GM10266 (cell line): ENCODE data around the gene NDUFV1.
"Not testable (repeated sequence)": the region's sequence is repeated elsewhere in the genome, so short reads cannot be mapped to it uniquely, and the experiment has no call there.

ENCODE experiments used
- DNase-seq: peaks from one replicate; pipeline ENCODE4 v3.0.0; 2012; ENCODE audit errors: extremely low spot score
- TF ChIP-seq, protein P1 (sequence below): IDR thresholded peaks from 2 replicates; pipeline ENCODE4 v1.5.1; 2012; ENCODE audit warnings: mild to moderate bottlenecking, low read depth; ENCODE audit not compliant: control insufficient read depth, insufficient read depth; ENCODE audit errors: missing control alignments

The NDUFV1 gene

DNA sequence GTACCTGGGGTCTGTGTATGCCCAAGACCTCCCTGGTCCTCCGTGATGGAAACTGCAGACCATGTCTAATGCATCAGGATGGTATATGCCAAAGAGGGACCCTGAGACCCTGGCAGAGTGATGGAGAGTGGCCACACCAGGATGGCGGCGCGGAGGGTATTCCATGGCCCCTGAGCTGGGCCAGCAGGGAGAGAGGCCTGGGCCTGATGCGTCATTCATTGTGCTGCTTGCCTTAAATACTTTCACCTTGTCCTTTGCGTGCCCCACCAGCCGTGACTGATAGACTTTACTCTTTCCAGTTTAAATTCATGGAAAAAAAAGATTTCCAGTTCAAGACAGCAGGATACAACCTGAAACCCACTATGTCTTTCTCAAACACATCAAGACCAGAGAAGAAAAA lies 5.6 kb upstream of the NDUFV1 start:
- no peak for DNase-seq
- TF ChIP-seq, protein P1, sequence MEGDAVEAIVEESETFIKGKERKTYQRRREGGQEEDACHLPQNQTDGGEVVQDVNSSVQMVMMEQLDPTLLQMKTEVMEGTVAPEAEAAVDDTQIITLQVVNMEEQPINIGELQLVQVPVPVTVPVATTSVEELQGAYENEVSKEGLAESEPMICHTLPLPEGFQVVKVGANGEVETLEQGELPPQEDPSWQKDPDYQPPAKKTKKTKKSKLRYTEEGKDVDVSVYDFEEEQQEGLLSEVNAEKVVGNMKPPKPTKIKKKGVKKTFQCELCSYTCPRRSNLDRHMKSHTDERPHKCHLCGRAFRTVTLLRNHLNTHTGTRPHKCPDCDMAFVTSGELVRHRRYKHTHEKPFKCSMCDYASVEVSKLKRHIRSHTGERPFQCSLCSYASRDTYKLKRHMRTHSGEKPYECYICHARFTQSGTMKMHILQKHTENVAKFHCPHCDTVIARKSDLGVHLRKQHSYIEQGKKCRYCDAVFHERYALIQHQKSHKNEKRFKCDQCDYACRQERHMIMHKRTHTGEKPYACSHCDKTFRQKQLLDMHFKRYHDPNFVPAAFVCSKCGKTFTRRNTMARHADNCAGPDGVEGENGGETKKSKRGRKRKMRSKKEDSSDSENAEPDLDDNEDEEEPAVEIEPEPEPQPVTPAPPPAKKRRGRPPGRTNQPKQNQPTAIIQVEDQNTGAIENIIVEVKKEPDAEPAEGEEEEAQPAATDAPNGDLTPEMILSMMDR = no peak

DNA sequence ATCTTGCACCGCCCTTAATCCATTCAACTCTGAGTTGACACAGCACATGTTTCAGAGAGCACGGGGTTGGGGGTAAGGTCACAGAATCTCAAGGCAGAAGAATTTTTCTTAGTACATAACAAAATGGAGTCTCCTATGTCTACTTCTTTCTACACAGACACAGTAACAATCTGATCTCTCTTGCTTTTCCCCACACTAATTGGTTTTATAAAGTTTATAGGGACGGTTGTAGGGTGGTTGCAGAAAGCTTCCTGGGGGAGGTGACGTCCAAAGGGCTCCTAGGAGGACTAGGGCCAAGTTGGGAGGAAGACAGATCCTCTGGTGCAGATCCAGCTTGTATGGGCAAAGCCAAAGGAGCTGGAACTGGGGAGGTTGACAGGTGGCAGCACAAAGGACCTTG lies 2.6 kb upstream of the NDUFV1 start:
- not testable (repeated sequence) for DNase-seq

DNA sequence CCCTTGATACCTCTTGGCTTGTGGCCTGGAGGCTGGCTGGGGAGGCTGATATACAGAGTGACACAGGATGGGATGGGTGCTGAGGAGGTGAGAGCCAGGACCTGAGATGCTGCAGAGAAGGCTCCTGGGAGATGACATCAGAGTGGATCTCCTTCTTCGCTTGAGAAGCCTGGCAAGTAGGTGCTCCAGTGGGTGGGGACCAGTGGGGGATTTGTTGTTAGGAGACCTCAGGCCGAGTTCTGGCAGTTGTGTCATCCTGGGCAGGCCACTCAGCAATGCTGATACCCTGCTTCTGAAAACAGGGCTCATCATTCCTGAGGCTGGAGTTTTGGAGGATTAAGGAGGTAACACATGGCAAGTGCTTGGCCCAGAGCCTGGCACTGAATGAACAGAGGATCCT lies 1.9 kb upstream of the NDUFV1 start:
- TF ChIP-seq, protein P1 = no peak
- DNase-seq = no peak

DNA sequence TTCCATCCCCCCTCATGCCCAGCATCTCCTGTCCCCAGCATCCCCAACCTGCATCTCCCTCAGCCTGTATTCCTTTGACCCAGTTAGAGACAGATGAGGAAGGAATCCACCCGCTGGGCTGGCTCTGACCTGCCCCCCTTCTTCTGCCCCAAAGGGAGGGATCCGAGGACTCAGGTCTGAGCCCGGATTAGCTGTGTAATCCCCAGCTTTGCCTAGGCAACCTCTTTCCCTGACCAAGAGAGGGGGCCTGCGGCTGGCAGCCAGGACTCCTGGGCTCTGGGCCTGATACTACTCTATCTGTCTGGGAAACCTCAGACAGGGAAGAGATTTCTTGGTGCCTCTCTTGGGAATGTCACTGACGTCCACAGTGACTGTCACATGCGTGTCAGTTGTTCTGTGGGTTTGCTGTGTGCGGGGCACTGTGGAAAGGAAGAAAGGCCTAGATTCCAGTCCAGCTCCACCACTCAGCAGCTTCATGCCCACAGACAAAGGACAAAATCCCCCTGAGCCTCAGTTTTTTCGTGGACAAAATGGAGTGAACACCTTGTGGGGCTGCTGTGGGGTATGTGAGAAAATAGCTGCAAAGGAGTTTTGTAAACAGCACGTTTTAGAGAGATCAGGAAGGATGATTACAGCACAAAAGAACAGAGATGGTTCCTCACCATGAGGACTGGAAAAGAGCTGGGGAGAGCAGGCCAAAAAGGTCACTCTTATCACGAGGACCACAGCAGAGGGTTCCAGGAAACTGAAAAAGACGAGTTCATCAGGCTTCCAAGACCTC lies 1.3 kb upstream of the NDUFV1 start:
- TF ChIP-seq, protein P1 = no peak
- no peak for DNase-seq

DNA sequence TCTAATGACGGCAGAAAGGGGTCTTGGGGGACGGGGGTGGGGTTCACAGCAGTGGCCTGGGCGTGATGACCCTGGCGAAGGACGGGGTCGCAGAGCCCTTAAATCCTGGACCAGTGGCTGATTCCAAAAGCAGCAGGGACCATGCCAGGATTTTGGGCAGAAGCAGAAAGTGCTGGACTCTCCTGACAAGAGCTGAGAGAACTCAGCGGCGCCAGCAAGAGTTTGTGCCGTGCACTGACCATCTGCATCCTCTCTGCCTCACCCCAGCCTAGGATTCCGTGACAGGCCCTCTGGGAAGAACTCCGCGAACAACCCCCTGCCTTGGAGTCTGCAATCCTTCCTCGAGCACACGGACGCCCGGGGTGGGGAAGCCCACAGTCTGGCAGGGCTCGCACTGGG lies 644 bp upstream of the NDUFV1 start:
- TF ChIP-seq, protein P1 = no peak
- DNase-seq = no peak

DNA sequence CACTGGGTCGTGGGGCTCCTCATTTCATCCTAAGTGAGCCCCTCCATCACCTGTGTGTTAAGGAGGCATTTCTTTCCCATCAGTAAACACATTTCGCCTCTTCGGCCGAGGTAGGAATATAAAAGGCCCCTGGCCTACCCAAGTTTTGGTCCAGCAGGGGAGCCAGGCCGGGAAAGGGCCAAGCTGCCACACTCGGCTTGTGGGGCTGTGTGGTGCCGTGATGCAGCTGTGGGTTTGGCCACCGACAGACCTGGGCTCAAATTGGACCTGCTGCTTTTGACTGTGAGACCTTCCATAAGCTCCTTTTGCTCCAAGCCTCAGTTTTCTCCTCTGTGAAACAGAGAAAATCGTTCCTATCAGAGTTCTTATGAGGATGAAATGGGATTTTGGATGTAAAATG lies 771 bp downstream of the NDUFV1 start:
- TF ChIP-seq, protein P1 = no peak
- no peak for DNase-seq

DNA sequence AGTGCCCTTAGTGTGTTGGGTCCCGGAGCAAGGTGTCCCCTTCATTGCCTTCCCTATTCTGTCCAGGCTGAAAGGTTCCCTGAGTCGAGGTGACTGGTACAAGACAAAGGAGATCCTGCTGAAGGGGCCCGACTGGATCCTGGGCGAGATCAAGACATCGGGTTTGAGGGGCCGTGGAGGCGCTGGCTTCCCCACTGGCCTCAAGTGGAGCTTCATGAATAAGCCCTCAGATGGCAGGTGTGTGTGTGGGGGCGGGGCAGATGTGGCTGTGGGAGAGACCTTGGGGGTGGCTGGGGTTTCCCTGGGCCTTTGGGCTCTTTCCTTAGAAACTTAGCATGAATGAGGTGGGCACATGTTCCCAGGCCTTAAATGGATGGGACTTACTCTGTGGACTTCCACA lies 1.8 kb downstream of the NDUFV1 start:
- TF ChIP-seq, protein P1 = no peak
- no peak for DNase-seq

DNA sequence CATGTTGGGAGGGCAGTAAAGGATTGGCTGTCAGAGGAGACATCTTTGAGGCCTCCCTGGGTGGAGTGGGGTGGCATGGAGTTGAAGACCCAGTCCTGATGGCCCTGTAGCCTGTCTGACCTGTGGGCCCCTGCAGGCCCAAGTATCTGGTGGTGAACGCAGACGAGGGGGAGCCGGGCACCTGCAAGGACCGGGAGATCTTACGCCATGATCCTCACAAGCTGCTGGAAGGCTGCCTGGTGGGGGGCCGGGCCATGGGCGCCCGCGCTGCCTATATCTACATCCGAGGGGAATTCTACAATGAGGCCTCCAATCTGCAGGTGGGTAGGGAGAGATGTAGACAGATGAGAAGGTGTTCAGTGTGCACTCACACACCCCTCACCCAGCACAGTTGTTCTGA lies 2.6 kb downstream of the NDUFV1 start:
- TF ChIP-seq, protein P1 = no peak
- no peak for DNase-seq
